CD4-positive, alpha-beta T cell treated with Interleukin-17A for 4 hours (primary cell): Measurements from ENCODE around the gene MYO7B.

ENCODE experiments used
- DNase-seq: peaks from one replicate; pipeline ENCODE4 v3.0.0-alpha.2; 2020; ENCODE audit warnings: mixed read lengths

The MYO7B gene

GRCh38 chr2:127627740-127628571, 92.5 kb downstream of the MYO7B start:
- no peak for DNase-seq

- DNase-seq = no peak
Observed at GRCh38 chr2:127628767-127629614, 93.5 kb downstream of the MYO7B start.

GRCh38 chr2:127629637-127630036, 94.2 kb downstream of the MYO7B start:
- no peak for DNase-seq

GRCh38 chr2:127630096-127630863, 94.8 kb downstream of the MYO7B start:
- no peak for DNase-seq

GRCh38 chr2:127630864-127631540, 95.5 kb downstream of the MYO7B start:
- DNase-seq = no peak

GRCh38 chr2:127631541-127631996, 96.1 kb downstream of the MYO7B start:
- DNase-seq = no peak

- no peak for DNase-seq
Observed at GRCh38 chr2:127631997-127632581, 96.6 kb downstream of the MYO7B start.

GRCh38 chr2:127632592-127633489, 97.4 kb downstream of the MYO7B start:
- DNase-seq = peak; percentile 40

GRCh38 chr2:127633556-127634065, 98.1 kb downstream of the MYO7B start:
- no peak for DNase-seq

- DNase-seq = no peak
Observed at GRCh38 chr2:127634066-127634617, 98.7 kb downstream of the MYO7B start.

- DNase-seq = no peak
Observed at GRCh38 chr2:127634626-127635379, 99.3 kb downstream of the MYO7B start.

GRCh38 chr2:127635380-127636237, 100.1 kb downstream of the MYO7B start:
- DNase-seq = no peak

GRCh38 chr2:127636248-127637235, 101.1 kb downstream of the MYO7B start:
- DNase-seq = no peak

- no peak for DNase-seq
Observed at GRCh38 chr2:127637236-127637630, 101.8 kb downstream of the MYO7B start.

GRCh38 chr2:127637725-127638252, 102.3 kb downstream of the MYO7B start:
- DNase-seq = peak; percentile 57

GRCh38 chr2:127638361-127639110, 103.1 kb downstream of the MYO7B start:
- DNase-seq = no peak
